Measurements from ENCODE around the gene ZNF662. TPM values are rescaled to one million over a fixed set of nuclear protein-coding genes. Genes with fewer than 3 reads are reported as not detected.

The ZNF662 gene
- total RNA-seq (2021): not detected in 2 replicates
- long read RNA-seq: 0 reads

GRCh38 chr3:42906070-42906847 lies at the start of gene ZNF662:
TSS of gene ZNF662 (plus strand) at chr3:42906142. CDS start at chr3:42908115, 1,973 bp downstream.
- H3K27ac Mint-ChIP-seq: peak within 1 kb of the TSS in 1 of 3 experiments; percentile 55; a peak in 1 of 7 replicates
- no CpG with 5 or more reads among the region's 59 CpGs for WGBS (ENCODE audit: extremely low coverage, insufficient read length, low lambda C conversion rate)

More at GRCh38 chr3:42906070-42906847, at the start of gene ZNF662:
- Histone ChIP-seq H4K20me1 (ENCODE audit: control insufficient read depth, insufficient read depth, insufficient read length) (no peaks in the 10 kb centered on the region), H4K91ac (ENCODE audit: insufficient read length, low read depth, low read length) (no peak within 1 kb of the TSS), H3K4me2 (ENCODE audit: insufficient read depth, insufficient read length, low read length) (no peak within 1 kb of the TSS), H3K14ac (ENCODE audit: insufficient read depth, low read length) (no peak within 1 kb of the TSS), H3K23me2 (ENCODE audit: insufficient read length, low read depth, low read length, poor library complexity, severe bottlenecking) (no peaks in the 10 kb centered on the region), H2BK5ac (ENCODE audit: insufficient read length, low read length) (no peak within 1 kb of the TSS), H3K27ac (ENCODE audit: insufficient read length, low read depth, low read length) (no peak within 1 kb of the TSS), H3K18ac (ENCODE audit: insufficient read length, low read depth, low read length) (no peak within 1 kb of the TSS), H3K23ac (ENCODE audit: insufficient read length, low read depth, low read length) (no peak within 1 kb of the TSS), H3T11ph (ENCODE audit: low read length) (no peak within 1 kb of the TSS), H3K9me3 (ENCODE audit: control insufficient read depth, low read depth, low read length) (no peaks in the 10 kb centered on the region), H3K4ac (ENCODE audit: low read depth, low read length) (no peak within 1 kb of the TSS), H2BK120ac (ENCODE audit: low read depth, low read length, poor library complexity, severe bottlenecking) (no peak within 1 kb of the TSS), H2BK12ac (ENCODE audit: insufficient read length, low read depth, low read length) (no peak within 1 kb of the TSS), H3K4me1 (ENCODE audit: insufficient read depth, low read length) (no peaks in the 10 kb centered on the region), H3K9ac (ENCODE audit: extremely low read depth, insufficient read length, low read length) (no peak within 1 kb of the TSS), H3K27me3 (ENCODE audit: insufficient read depth, low read length) (no peaks in the 10 kb centered on the region), H2BK20ac (ENCODE audit: low read depth, low read length, poor library complexity, severe bottlenecking) (no peak within 1 kb of the TSS), H3K79me1 (ENCODE audit: insufficient read depth, low read depth, low read length, poor library complexity, severe bottlenecking) (no peaks in the 10 kb centered on the region), H3K56ac (ENCODE audit: insufficient read length, low read depth, low read length) (no peak within 1 kb of the TSS), H2BK15ac (ENCODE audit: low read depth, low read length) (no peak within 1 kb of the TSS), H4K5ac (ENCODE audit: insufficient read length, low read depth, low read length) (no peak within 1 kb of the TSS), H3K79me2 (ENCODE audit: insufficient read depth, low read length) (no peaks in the 10 kb centered on the region), H2AK5ac (ENCODE audit: insufficient read length, low read length) (no peak within 1 kb of the TSS), H2AFZ (ENCODE audit: low read length) (no peak within 1 kb of the TSS), H4K8ac (replicated peaks; ENCODE audit: insufficient read length, low read depth, low read length) (no peak within 1 kb of the TSS)
- peaks cover 15 to 17% of the 10 kb centered on the region in 2 experiments for H3K4me1 Mint-ChIP-seq
- H3K27me3 Mint-ChIP-seq (ENCODE audit: low read depth): peaks cover 10% of the 10 kb centered on the region; the same call in 1 of the 2 replicates
- no peak within 1 kb of the TSS for H3K4me3 Mint-ChIP-seq
- H3K9me3 Mint-ChIP-seq: peaks cover 18 to 22% of the 10 kb centered on the region in 2 experiments
- DNase-seq: peak; percentile 33
- TF ChIP-seq CTCF (conservative IDR thresholded peaks at IDR 0.05): no peak
- peaks cover 9 to 23% (median 11%) of the 10 kb centered on the region in 3 experiments for H3K36me3 Mint-ChIP-seq (ENCODE audit: insufficient read depth in 1 of 3, low read depth in 3 of 3)

All from H9 (cell line).